ELF-1 (cell line): ENCODE measurements around the gene TNIP1.
A peak's percentile ranks its signal among the peaks of the same experiment; 100 is the strongest.

Experiments used
- DNase-seq: peaks from one replicate; pipeline ENCODE4 v3.0.0-alpha.2; 2016; ENCODE audit warnings: low read depth, low spot score

TNIP1 gene

DNA sequence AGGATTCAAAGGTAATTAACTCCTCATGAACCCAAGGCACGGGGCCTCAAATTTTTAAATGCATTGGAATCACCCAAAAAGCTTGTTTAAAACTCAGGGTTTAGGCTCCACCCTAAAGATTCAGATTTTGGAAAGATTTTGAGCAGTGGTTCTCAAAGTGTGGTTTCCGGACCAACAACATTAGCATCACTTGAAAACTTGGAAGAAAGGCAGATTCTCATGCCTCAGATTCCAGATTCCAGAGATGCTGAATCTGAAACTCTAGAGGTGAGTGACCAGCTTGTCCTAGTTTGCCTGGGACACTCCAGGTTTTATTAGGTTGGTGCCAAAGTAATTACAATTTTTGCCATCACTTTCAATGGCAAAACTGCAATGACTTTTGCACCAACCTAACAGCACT is 24.7 kb upstream of the TNIP1 start:
- DNase-seq: no peak

DNA sequence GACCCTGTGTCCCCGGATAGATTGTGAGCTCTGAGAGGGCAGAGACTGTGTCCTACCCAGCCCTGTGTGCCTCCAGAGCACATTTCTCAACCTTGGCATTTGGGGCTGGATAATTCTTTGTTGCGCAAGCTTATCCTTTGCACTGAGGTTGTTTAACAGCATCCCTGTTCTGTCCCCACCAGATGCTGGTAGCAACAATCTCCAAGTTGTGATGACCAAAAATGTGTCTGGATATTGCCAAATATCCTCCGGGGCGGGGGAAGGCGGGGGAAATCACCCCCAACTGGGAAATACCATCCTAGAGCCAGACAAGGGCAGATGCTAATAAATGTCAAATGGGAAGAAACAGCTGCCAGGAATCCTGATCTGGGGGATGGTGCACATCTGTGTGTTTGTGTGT is 24.0 kb upstream of the TNIP1 start:
- DNase-seq: no peak

DNA sequence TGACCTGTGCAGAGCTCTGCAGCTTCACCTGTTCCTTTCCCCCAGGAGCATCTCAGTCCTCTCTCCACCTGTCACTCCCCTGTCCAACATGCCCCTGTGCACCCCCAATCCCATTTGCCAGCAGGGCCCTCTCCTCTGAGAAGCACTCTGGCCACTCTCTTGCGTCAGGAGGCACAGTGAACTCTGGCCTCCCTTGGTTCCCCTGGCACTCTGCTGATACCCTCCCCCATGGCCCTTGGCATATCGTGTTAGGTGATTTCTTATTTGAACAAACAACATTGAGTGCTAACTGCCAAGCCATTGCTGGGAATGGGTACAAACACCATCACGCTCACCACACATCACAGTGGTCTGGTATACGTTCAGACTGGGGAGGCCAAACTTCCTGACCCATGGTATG is 20.9 kb upstream of the TNIP1 start:
- DNase-seq: no peak

DNA sequence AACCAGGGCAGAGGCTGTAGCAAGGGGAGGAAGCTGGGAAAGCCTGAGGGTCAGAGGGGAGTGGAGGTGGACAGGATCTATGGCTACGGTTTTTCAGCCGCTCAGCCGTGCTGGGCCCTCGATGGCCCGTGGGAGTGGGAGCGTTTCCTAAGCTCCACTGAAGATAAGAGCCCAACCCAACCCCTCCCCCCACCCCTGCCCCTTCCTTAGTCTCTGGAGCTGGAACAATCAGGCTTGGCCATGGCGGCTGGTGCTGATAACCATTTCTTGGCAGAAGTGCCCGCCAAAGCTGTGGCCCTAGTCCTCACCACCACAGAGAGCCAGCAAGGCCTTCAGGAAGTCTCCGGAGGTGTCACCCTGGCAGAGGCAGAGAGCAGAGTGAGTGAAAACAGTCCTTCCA is 20.3 kb upstream of the TNIP1 start:
- DNase-seq: no peak

DNA sequence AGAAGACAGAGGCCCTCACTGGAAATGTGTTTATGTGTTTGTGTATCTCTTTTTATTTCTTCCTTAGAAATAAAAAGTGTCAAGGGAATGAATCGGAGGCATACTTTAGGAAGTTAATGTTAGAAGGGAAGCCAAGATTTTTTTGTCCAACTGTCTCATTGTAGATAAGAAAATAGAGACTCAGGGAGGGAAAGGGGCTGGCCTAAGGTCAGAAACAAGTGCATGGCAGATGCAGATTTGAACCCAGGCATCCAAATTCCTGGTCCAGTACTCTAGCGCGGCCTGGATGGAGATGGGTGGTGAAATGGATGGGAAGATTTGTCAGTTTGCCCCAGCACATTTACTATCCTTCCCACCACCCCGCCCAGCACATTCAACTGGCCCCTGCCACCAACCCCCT is 19.8 kb upstream of the TNIP1 start:
- no peak for DNase-seq

DNA sequence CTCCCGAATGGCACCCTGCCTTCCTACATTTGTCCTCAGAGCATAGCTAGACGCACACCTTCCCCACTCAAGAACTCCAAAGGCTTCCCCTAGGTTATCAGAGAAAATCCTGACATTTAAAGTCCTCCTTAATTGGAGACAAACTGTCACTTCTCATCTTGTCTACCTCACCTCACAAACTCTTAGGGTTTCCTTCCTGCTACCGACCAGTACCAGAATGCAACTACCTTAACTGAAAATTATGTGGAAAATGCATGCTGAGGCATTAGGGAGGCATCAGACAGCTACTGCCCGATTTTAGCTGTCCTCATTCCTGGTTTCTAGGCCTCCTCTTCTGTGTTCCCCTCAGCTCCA is 17.9 kb upstream of the TNIP1 start:
- DNase-seq: no peak

DNA sequence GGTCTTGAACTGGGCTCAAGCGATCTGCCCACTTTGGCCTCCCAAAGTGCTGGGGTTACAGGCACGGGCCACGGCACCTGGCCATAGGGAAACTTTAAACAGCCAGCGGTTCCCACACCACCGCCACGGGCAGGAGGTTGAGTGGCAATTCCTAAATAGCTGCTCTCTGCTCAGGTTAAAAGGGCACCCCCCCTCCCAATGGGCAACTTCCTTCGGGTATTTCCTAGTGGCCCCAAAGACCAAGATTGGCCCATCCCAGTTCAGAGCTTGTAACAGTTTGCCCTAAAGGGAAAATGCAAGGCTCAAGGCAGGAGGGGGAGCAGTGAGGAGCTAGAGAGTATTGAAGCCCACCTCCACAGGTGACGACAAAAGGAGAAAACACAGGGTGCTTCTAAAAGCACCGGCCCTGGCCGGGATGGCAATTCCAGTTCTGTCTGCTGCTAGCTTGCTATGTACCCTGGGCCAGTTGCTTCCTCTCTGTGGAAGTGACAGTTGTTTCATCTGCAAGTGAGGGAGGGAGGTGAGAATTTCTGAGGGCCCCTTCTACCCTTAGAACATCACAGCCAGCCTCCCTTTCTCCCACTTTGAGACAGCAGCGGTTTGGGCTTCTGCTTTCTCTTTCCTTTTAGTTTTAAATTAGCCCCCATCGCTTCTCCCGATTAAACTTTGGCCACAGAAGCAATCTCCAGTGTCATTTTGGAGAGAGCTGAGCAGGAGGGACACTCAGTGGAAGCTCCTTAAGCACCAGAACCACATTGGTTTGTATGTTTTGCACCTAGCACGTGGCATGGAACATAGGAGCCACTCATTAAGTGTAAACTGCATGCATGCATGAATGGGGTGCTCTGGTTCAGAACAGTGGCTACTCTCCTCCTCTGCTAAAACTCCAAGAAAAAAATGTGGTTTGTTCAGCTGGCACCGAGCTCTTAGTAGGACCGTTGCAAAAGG is 17.3 kb upstream of the TNIP1 start:
- DNase-seq: no peak

DNA sequence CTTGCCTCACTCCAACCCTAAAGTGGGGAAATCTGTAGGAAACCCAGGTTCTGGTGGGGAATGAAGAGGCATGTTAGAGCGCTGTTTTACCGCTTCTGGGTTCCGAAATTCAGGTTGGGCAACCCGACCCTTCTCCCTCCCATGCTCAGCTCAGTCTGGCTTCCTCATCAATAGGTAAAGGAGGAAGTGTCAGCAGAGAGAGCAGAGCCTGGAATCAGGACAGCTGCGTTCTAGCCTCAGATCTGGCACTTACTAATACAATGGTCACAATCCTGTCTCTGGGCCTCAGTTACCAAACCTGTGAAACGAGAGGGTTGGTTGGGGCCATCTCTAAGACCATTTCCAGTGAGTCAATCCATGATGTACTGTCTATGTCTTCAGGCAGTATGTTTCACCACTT is 16.2 kb upstream of the TNIP1 start:
- no peak for DNase-seq

DNA sequence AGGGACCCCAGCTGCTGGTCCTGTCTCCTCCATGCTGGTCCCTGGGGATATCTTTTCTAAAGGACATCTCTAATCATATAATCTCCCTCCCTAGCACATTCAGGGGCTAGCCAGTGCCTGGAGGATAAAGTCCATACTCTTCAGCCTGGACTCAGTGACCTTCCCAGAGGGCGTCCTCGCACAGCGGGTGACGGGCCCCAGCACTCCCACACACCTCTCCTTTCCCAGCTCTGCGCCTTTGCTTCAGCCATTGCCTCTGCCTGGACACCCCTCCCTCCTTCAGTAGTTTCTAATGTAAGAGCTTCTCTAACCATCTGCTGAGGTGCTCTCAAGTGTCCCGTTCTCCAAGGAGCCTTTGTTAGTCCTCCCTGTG is 15.2 kb upstream of the TNIP1 start:
- no peak for DNase-seq

DNA sequence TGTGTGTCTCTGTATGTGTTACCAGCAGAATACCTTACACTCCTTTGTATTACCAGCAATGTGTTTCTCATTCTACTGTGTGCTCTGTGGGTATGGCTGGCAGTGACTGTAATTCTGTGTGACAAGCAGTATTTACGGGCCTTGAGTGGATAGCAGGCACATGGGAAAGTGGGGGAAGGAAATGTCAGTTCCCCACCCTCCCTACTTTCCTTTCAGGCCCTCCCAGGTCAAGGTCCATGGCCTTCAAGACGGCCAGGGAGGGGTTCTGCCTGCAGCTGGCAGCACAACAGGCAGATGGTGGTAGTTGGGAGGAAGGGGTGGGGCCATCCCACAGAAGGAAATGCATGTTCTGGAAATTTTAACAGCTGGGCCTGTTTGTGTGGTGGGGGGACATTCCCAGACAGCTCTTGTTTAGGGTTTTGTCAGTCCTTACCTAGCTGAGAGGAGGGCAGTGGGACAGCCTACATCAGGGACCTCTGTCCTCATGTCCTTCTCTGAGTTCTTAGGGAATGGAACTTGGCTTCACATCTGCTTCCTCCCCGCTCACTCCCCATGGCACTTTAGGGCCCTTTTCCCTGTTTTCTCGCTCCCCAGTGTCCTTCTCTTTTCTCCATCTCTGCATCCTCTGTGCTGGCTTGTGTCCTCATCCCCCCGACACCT is 14.6 kb upstream of the TNIP1 start:
- no peak for DNase-seq

DNA sequence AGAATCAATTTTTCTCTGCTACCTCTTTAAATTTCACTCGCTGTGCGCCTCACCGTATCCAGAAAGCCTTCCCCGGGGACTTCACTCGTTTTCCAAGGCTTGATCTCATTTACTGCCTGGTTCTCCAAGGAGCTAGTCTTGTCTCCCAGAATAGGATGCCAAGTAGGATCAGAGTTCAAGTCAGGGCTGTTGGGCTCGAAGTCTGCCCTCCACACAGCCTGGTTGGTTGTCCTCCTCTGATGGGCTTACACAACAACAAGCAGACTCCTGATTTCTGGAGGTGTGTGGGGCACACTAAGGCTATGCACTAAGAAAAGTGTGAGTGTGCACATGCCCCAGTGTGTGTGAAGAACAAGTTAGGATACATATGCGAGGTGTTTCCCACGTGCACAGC is 14.0 kb upstream of the TNIP1 start:
- no peak for DNase-seq

DNA sequence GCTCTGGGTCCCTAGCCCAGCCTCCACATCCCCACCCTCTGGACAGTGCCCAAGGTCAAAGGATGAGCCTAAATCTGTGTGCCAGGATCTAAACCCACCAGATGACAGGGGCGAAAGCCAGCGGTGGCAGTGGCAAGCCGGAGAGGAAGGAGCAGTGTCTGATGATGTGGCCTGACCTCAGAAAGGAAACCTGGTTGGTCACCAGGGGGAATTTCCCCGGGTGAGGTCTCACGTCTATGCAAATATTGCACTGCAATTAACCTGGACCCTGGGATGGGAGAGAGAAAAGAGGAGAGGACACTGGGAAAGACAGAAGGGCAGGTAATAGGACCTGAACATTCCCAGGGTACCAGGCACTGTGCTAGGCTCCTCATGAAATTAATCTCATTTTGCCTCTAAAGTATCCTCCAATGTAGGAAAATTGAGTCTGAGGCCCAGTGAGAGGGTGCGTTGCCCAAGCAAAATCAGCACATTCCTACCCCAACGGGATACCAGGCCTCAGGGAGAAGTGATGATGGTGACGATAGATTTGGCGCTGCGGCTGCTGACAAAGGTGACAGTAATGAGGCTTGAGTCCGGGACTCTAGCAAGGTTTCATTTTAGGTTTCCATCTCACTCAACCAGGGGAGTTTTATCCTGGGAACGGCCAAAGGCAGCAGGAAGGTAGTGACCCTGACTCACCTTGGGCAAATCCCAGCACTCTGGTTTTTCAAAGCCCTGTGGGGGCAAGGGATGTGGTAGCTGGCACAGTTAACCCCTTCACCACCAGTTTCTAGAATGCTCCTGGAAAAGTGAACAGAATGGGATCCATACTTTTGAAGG is 13.4 kb upstream of the TNIP1 start:
- DNase-seq: peak; percentile 42

DNA sequence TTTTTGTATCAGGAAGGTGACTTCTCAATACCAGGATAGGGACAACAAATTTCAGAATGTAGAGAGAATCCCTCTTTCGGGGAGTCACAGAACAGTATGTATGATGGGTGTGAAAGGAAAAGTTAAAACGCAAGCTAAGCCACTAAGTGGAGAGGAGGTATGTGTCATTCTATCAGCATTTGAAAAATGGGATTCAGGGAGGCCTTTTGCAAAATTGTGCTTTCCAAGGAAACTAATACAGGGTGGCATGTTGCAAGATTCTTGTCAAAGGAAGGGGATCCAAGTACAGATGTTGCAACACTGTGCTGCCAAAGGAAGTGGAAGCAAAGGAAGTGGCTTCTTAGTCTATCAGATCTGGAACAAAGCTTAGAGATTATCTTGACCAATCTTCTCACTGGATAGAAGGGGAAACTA is 12.6 kb upstream of the TNIP1 start:
- DNase-seq: no peak

DNA sequence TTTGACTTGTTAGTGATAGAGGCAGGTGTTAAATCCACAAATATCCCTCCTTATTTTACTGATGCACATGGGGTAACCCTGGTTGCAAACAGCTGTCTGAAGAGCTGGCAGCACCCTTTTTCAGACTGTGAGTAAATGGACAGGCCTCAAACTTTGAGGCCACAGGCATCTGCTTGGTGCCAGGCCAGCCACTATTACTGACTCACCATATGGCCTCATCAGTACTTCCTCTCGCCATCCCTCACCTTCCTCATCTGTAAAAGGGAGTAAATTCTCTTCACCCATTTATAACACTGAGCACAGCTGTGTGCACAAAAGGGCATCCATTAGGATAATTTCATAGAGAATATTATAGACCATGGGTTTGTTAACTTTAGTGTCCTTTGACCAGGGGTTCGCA is 11.9 kb upstream of the TNIP1 start:
- DNase-seq: no peak

DNA sequence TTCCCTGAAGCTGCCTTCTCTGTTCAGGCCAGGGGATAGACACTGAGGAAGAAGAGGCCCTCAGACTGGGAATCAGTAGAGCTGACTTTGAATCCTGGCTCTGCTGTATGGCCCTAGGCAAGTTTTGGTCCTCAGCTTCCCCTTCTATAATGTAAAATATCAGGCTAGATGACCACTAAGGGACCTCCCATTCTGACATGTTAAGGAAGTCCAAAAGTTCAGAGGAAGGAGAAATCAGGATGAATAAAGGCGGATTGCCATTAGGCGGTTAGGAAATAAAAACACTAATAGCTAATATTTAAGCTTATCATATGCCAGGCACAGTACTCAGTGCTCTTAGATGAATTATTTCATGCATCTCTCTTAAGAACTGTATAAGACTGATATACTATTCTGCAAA is 8.9 kb upstream of the TNIP1 start:
- DNase-seq: no peak

DNA sequence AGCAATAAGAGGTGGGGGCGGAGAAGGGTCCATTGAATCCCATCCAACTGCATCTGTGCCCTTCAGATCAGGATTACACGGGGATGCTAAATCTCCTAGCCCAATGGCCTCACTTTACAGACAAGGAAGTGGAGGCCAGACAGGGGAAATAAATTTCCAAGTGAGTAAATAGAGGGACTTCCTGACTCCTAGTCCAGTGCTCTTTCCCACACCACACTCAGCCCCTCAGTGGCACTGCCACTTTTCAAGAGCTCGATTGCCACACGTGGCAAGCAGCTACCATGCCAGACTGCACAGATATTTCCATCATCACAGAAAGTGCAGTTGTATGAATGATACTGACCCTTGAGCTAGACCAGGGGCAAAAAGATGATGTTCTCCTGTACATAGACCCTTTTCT is 8.2 kb upstream of the TNIP1 start:
- no peak for DNase-seq

DNA sequence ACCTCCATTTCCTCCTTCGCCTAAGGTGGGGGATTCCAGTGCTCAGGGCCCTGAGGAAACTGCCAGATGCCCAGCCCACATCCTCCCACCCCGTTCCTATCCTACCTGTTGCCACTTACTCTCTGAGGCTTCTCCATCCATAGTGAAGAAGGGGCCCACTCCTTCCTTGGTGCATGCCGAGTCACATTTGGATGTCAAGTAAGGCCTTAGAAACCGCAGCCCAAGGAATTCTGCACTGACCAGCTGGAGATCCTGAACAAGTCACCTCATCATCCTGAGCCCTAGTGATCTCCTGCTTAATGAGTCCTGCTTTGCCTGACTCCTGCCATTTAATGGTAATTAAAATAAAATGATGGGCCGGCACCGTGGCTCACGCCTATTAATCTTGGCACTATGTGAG is 6.7 kb upstream of the TNIP1 start:
- no peak for DNase-seq

DNA sequence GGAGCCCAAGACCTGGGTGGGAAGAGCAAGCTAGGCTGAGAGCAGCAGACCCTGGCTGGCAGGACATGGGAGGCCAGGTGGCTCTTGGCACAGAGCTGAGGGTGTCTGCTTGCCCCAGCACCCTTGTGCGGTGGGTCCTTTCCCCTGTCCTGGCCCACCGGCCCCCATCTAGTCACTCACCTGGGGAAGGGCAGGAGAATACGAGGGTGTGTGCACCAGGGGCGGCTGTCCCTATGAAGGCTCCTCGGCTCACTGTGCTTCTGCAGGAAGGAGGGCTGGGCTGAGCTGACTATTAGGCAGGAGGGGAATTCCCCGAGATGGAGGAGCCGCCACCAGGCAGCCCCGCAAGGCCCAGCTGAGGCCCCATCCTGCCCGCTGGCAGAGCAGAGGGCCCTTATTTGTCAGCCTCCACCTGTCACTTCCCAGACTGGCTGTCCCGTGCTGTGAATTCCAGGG is 6.1 kb upstream of the TNIP1 start:
- DNase-seq: no peak

DNA sequence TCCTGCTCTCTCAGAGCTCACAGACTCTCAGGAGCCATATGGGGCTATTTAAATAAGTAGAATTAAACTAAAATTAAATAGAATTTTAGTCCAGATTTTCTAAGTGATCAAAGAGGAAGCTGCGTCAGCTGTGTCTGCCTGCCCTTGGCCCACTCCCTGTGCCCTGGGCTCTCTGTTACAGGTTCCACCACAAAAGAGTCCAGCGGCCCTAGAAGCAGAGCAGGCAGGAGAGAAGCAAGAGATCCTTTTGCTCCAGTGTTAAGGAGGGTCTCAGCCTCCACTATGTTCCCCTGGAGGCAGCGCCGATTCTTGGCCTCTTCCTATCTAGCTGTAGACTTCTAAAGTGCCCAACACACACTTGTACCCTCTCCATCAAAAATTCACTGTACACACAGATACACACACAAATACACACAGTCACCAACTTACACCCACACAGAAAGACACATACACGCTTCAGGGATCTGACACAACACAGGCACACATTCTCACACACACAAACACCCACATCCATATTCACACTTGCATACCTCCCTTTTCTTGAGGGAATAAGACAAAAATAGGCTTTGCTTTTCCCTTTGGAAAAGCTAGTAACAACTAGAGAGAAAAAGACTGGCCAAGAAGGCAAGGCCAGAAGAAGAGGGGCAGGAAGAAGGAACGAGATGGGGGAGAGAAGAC is 5.5 kb upstream of the TNIP1 start:
- DNase-seq: no peak

DNA sequence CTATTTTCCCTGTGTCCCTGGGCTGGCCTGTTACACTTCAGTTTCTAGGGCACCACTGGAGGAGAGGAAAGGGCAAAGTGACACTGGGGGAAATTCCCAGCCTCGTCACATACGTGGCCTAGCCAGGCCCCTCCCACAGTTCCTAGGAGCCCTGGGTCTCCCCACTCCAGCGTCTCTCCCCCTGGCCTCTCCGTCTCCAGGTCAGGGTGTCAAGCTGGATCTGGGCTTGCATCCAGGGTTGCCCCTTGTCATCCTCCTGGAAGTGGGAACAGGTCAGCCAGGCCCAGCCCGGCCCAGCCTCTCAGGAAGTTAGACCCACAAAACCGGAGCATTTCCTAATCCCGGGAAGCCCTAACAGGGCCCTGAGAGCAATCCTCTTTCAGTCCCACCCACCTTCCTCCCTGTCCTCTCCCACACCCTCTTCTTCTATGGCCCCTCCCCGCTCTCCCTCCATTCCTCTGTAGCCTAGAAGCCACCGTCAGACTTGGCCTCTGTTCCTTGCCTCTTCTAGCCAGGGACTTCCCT is 4.7 kb upstream of the TNIP1 start:
- DNase-seq: no peak

DNA sequence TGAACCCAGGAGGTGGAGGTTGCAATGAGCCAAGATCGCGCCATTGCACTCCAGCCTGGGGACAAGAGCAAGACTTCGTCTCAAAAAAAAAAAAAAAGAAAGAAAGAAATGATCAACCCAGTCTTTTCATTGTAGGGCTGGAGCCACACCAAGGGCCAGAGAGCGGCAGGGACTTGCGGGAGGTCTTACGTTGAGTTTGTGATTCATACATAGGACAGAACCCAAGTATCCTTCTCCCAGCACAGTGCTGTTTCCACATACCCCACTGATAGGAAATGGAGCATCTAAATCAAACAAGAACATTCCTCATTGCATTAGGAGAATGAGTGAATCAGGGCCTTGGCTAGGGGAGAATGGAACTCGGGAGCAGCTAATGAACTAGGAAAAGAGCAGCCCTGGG is 3.5 kb upstream of the TNIP1 start:
- DNase-seq: no peak
